Globus pallidus (tissue), 1 donor: ENCODE measurements around the gene SUDS3.
A peak's percentile ranks its signal among the peaks of the same experiment; 100 is the strongest.
"Not testable (repeated sequence)": the region's sequence is repeated elsewhere in the genome, so short reads cannot be mapped to it uniquely, and the experiment has no call there.

Experiments used
- DNase-seq: peaks from one replicate; pipeline ENCODE4 v3.0.0-alpha.2; 2015; ENCODE audit warnings: low spot score

The SUDS3 gene

GRCh38 chr12:118397708-118398440, 21.5 kb downstream of the SUDS3 start:
- peak; percentile 38 for DNase-seq

GRCh38 chr12:118398524-118398923, 22.2 kb downstream of the SUDS3 start:
- DNase-seq, result no peak

GRCh38 chr12:118398940-118399339, 22.6 kb downstream of the SUDS3 start:
- DNase-seq, result no peak

GRCh38 chr12:118402251-118402650, 25.9 kb downstream of the SUDS3 start:
- no peak for DNase-seq

GRCh38 chr12:118404876-118405521, 28.6 kb downstream of the SUDS3 start:
- DNase-seq, result peak; percentile 41

GRCh38 chr12:118408241-118408640, 31.9 kb downstream of the SUDS3 start:
- not testable (repeated sequence) for DNase-seq

- DNase-seq, result no peak
These were observed 33.5 kb downstream of the SUDS3 start for GRCh38 chr12:118409834-118410233.

- no peak for DNase-seq
These were observed 41.6 kb downstream of the SUDS3 start for GRCh38 chr12:118417942-118418341.

GRCh38 chr12:118418385-118419057, 42.2 kb downstream of the SUDS3 start:
- no peak for DNase-seq

- no peak for DNase-seq
These were observed 44.3 kb downstream of the SUDS3 start for GRCh38 chr12:118420673-118421072.

GRCh38 chr12:118424884-118425283, 48.5 kb downstream of the SUDS3 start:
- DNase-seq, result no peak

- no peak for DNase-seq
These were observed 49.0 kb downstream of the SUDS3 start for GRCh38 chr12:118425364-118425763.

- DNase-seq, result no peak
These were observed 51.5 kb downstream of the SUDS3 start for GRCh38 chr12:118427819-118428218.

GRCh38 chr12:118428643-118429042, 52.3 kb downstream of the SUDS3 start:
- no peak for DNase-seq

GRCh38 chr12:118429688-118430383, 53.5 kb downstream of the SUDS3 start:
- no peak for DNase-seq

GRCh38 chr12:118430516-118430915, 54.2 kb downstream of the SUDS3 start:
- DNase-seq, result no peak

- no peak for DNase-seq
These were observed 56.6 kb downstream of the SUDS3 start for GRCh38 chr12:118432812-118433545.

- no peak for DNase-seq
These were observed 59.8 kb downstream of the SUDS3 start for GRCh38 chr12:118436002-118436730.

GRCh38 chr12:118436986-118437385, 60.6 kb downstream of the SUDS3 start:
- DNase-seq, result no peak

- DNase-seq, result no peak
These were observed 62.7 kb downstream of the SUDS3 start for GRCh38 chr12:118439068-118439467.

GRCh38 chr12:118446247-118446646, 69.9 kb downstream of the SUDS3 start:
- DNase-seq, result no peak
